Ascending aorta (tissue), 2 donors: ENCODE results near the gene LMOD2. TPM values are rescaled to one million over a fixed set of nuclear protein-coding genes. Genes with fewer than 3 reads are reported as not detected.

ENCODE experiments used
- DNase-seq, 2 donors: peaks; one replicate each; pipeline ENCODE4 v3.0.0-alpha.2; 2019; ENCODE audit warnings: low spot score in 2 of 2
- H3K27ac ChIP-seq, 2 donors: fragments of 200-600 bp; sonication (generic); one replicate each; pipeline ENCODE4 v1.5.1; 2016 to 2017; ENCODE audit warnings: mild to moderate bottlenecking in 1 of 2
- H3K27me3 ChIP-seq: fragments of 200-600 bp; sonication (generic); one replicate; pipeline ENCODE4 v1.5.1; 2017
- H3K36me3 ChIP-seq, 2 donors: fragments of 200-600 bp; sonication (generic); one replicate each; pipeline ENCODE4 v1.5.1; 2016
- H3K4me1 ChIP-seq, 2 donors: fragments of 200-600 bp; sonication (generic); one replicate each; pipeline ENCODE4 v1.5.1; 2016 to 2017; ENCODE audit warnings: mild to moderate bottlenecking in 1 of 2
- H3K4me3 ChIP-seq, 2 donors: fragments of 200-600 bp; sonication (generic); one replicate each; pipeline ENCODE4 v1.5.1; 2016 to 2017; ENCODE audit warnings: mild to moderate bottlenecking in 1 of 2
- H3K9me3 ChIP-seq, 2 donors: fragments of 200-600 bp; sonication (generic); one replicate each; pipeline ENCODE4 v1.5.1; 2016
- CTCF ChIP-seq, 3 experiments: fragments of 200-600 bp in 2 of 3; fragments of 450-650 bp in 1 of 3; sonication (generic) in 2 of 3; IDR thresholded peaks; one replicate each; pipeline ENCODE4 v1.5.1; 2016 to 2019; ENCODE audit warnings: antibody characterized with exemption in 3 of 3, mild to moderate bottlenecking in 1 of 3, moderate library complexity in 1 of 3
- intact Hi-C: fragments of 100-400 bp; cut with DNase I; formaldehyde crosslinking; loops from one replicate; pipeline ENCODE4 v1.15.1; 2023
- total RNA-seq: library from RNA; depleted of rRNA; stranded (reverse); fragments of >200 nt; gene quantifications from one replicate; pipeline ENCODE4 v1.1.0, GENCODE V29; 2016

Gene LMOD2
- total RNA-seq, 1 donor from 2014 or later, result not detected

- Histone ChIP-seq H3K36me3 (no peaks in the 10 kb centered on the region), H3K4me3 (no peak overlapping the region), H3K9me3 (no peaks in the 10 kb centered on the region), H3K27me3 (no peaks in the 10 kb centered on the region), H3K4me1 (no peaks in the 10 kb centered on the region), H3K27ac (no peak overlapping the region)
- DNase-seq, result no peak
- intact Hi-C loops, result no loop called here
- no peak for TF ChIP-seq CTCF (IDR thresholded peaks at IDR 0.05)
These were observed 9.5 kb downstream of the LMOD2 start for GRCh38 chr7:123665157-123665556.

- H3K36me3 ChIP-seq, result no peaks in the 10 kb centered on the region
- no peak overlapping the region for H3K27ac ChIP-seq
- DNase-seq, result no peak
- no peaks in the 10 kb centered on the region for H3K27me3 ChIP-seq
- no peaks in the 10 kb centered on the region for H3K4me1 ChIP-seq
- H3K9me3 ChIP-seq, result no peaks in the 10 kb centered on the region
- TF ChIP-seq CTCF (IDR thresholded peaks at IDR 0.05), result no peak
- no peak overlapping the region for H3K4me3 ChIP-seq
- intact Hi-C loops, result no loop called here
These were observed 10.2 kb downstream of the LMOD2 start for GRCh38 chr7:123665896-123666295.

- H3K4me3 ChIP-seq, result no peak overlapping the region
- H3K27ac ChIP-seq, result no peak overlapping the region
- no peaks in the 10 kb centered on the region for H3K36me3 ChIP-seq
- intact Hi-C loops, result no loop called here
- TF ChIP-seq CTCF (IDR thresholded peaks at IDR 0.05), result no peak
- no peak for DNase-seq
- H3K4me1 ChIP-seq, result no peaks in the 10 kb centered on the region
- H3K9me3 ChIP-seq, result no peaks in the 10 kb centered on the region
- H3K27me3 ChIP-seq, result no peaks in the 10 kb centered on the region
These were observed 10.8 kb downstream of the LMOD2 start for GRCh38 chr7:123666492-123666891.

GRCh38 chr7:123669485-123669884 is 13.8 kb downstream of the LMOD2 start:
- DNase-seq, result no peak
- H3K27ac ChIP-seq, result no peak overlapping the region
- H3K4me1 ChIP-seq, result no peaks in the 10 kb centered on the region
- H3K27me3 ChIP-seq, result no peaks in the 10 kb centered on the region
- no peaks in the 10 kb centered on the region for H3K36me3 ChIP-seq
- TF ChIP-seq CTCF (IDR thresholded peaks at IDR 0.05), result no peak
- intact Hi-C loops, result no loop called here
- H3K4me3 ChIP-seq, result no peak overlapping the region
- no peaks in the 10 kb centered on the region for H3K9me3 ChIP-seq

GRCh38 chr7:123673137-123673732 is 17.6 kb downstream of the LMOD2 start:
- Histone ChIP-seq H3K9me3 (no peaks in the 10 kb centered on the region), H3K36me3 (no peaks in the 10 kb centered on the region), H3K27ac (no peak overlapping the region), H3K4me1 (no peaks in the 10 kb centered on the region), H3K27me3 (no peaks in the 10 kb centered on the region), H3K4me3 (no peak overlapping the region)
- DNase-seq, result no peak
- intact Hi-C loops, result no loop called here
- no peak for TF ChIP-seq CTCF (IDR thresholded peaks at IDR 0.05)
